HL-60 (cell line): ENCODE results near the gene RGS14.

ENCODE experiments used
- DNase-seq, 2 experiments: peaks; one replicate each; pipeline ENCODE4 v3.0.0-alpha.2; 2010 to 2020; ENCODE audit warnings: low read depth in 1 of 2, low spot score in 1 of 2
- H3K27ac ChIP-seq: fragments of 250-450 bp; sonication (Bioruptor Pico); replicated peaks from 2 replicates; pipeline ENCODE4 v1.5.1; 2020; ENCODE audit warnings: mild to moderate bottlenecking, moderate library complexity
- H3K27me3 ChIP-seq: fragments of 250-450 bp; sonication (Bioruptor Pico); 2 replicates; pipeline ENCODE4 v1.5.1; 2021; ENCODE audit warnings: mild to moderate bottlenecking, moderate library complexity; ENCODE audit not compliant: insufficient read depth, poor library complexity, severe bottlenecking
- H3K4me3 ChIP-seq: replicated peaks from 2 replicates; pipeline ENCODE4 v1.5.1; 2011; ENCODE audit warnings: mild to moderate bottlenecking, control low read depth, low read length; ENCODE audit not compliant: insufficient read depth
- CTCF ChIP-seq: IDR thresholded peaks from one replicate; pipeline ENCODE4 v1.5.1; 2011; ENCODE audit warnings: low read length, control low read depth, inconsistent platforms; ENCODE audit not compliant: insufficient read depth
- GABPA ChIP-seq: IDR thresholded peaks from 2 replicates; pipeline ENCODE4 v1.6.1; 2012; ENCODE audit warnings: low read depth
- POLR2AphosphoS5 ChIP-seq: IDR thresholded peaks from 2 replicates; pipeline ENCODE4 v1.6.1; 2012; ENCODE audit warnings: low read depth
- SPI1 ChIP-seq: IDR thresholded peaks from 2 replicates; pipeline ENCODE4 v1.6.1; 2012; ENCODE audit warnings: low read depth, mild to moderate bottlenecking, borderline replicate concordance
- TF ChIP-seq, protein P1 (sequence below): IDR thresholded peaks from 2 replicates; pipeline ENCODE4 v1.6.1; 2012; ENCODE audit warnings: low read depth; ENCODE audit not compliant: insufficient replicate concordance

RGS14 gene

DNA sequence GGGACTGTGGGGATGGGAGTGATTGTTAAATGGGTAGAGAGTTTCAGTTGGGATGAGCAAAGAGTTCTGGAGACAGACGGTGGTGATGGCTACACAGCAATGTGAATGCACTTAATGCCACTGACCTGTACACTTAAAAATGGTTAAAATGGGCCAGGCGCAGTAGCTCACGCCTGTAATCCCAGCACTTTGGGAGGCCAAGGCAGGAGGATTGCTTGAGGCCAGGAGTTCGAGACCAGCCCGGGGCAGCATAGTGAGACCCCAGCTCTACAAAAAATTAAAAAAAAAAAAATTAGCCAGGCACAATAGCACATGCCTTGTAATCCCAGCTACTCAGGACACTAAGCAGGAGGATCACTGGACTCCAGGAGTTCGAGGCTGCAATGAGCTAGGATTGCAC lies 13.9 kb upstream of the RGS14 start:
- DNase-seq = no peak
- TF ChIP-seq SPI1 (no peak), CTCF (no peak), GABPA (no peak), POLR2AphosphoS5 (no peak)
- TF ChIP-seq, protein P1, sequence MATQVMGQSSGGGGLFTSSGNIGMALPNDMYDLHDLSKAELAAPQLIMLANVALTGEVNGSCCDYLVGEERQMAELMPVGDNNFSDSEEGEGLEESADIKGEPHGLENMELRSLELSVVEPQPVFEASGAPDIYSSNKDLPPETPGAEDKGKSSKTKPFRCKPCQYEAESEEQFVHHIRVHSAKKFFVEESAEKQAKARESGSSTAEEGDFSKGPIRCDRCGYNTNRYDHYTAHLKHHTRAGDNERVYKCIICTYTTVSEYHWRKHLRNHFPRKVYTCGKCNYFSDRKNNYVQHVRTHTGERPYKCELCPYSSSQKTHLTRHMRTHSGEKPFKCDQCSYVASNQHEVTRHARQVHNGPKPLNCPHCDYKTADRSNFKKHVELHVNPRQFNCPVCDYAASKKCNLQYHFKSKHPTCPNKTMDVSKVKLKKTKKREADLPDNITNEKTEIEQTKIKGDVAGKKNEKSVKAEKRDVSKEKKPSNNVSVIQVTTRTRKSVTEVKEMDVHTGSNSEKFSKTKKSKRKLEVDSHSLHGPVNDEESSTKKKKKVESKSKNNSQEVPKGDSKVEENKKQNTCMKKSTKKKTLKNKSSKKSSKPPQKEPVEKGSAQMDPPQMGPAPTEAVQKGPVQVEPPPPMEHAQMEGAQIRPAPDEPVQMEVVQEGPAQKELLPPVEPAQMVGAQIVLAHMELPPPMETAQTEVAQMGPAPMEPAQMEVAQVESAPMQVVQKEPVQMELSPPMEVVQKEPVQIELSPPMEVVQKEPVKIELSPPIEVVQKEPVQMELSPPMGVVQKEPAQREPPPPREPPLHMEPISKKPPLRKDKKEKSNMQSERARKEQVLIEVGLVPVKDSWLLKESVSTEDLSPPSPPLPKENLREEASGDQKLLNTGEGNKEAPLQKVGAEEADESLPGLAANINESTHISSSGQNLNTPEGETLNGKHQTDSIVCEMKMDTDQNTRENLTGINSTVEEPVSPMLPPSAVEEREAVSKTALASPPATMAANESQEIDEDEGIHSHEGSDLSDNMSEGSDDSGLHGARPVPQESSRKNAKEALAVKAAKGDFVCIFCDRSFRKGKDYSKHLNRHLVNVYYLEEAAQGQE = no peak
- Histone ChIP-seq H3K4me3 (no peak overlapping the region), H3K27me3 (no peaks in the 10 kb centered on the region), H3K27ac (no peak overlapping the region)

DNA sequence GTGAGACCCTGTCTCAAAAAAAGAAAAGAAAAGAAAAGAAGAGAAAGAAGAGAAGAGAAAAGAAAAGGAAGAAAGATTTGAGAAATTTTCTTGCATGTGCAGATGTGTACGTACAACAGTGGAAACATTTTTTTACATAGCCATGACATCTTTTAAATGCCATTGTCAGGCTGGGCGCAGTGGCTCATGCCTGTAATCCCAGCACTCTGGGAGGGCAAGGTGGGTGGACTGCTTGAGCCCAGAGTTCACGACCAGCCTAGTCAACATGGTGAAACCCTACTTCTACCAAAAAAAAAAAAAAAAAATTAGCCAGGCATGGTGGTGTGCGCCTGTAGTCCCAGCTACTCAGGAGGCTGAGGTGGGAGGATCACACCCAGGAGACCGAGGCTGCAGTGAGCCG lies 12.8 kb upstream of the RGS14 start:
- Histone ChIP-seq H3K4me3 (no peak overlapping the region), H3K27me3 (no peaks in the 10 kb centered on the region), H3K27ac (no peak overlapping the region)
- DNase-seq = no peak
- no peak for TF ChIP-seq POLR2AphosphoS5

- no peaks in the 10 kb centered on the region for H3K27me3 ChIP-seq
- no peak overlapping the region for H3K4me3 ChIP-seq
- H3K27ac ChIP-seq = no peak overlapping the region
- DNase-seq = no peak
- no peak for TF ChIP-seq GABPA
- TF ChIP-seq POLR2AphosphoS5 = no peak
Measured at GRCh38 chr5:177346820-177347219, 10.9 kb upstream of the RGS14 start.

DNA sequence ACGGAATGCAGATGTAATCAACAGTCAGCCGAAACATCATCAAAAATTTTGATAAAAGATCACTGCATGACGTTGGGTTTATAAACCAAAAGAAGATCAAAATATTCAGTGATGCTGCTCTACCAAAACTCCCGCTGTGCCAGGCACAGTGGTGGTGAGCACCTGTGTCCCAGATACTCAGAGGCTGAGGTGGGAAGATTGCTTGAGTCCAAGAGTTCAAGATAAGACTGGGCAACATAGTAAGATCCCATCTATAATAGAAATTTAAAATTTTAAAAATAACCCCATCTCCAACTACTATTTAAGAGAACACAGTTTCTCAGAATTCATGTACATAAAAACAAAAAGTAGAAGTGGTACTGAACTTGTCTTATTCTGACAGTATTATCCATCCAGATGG lies 10.0 kb upstream of the RGS14 start:
- no peak for TF ChIP-seq CTCF
- TF ChIP-seq GABPA = no peak
- TF ChIP-seq POLR2AphosphoS5 = no peak
- TF ChIP-seq SPI1 = no peak
- TF ChIP-seq, protein P1 = no peak
- DNase-seq = no peak
- no peak overlapping the region for H3K4me3 ChIP-seq
- no peak overlapping the region for H3K27ac ChIP-seq
- no peaks in the 10 kb centered on the region for H3K27me3 ChIP-seq

- no peaks in the 10 kb centered on the region for H3K27me3 ChIP-seq
- DNase-seq = no peak
- no peak overlapping the region for H3K27ac ChIP-seq
- no peak overlapping the region for H3K4me3 ChIP-seq
- TF ChIP-seq GABPA (no peak), POLR2AphosphoS5 (no peak), CTCF (no peak), SPI1 (no peak)
- TF ChIP-seq, protein P1 = no peak
Measured at GRCh38 chr5:177349362-177349647, 8.4 kb upstream of the RGS14 start.
